ENCODE data around the gene IL10RA. TPM values are rescaled to one million over a fixed set of nuclear protein-coding genes. Genes with fewer than 3 reads are reported as not detected.

IL10RA gene
- total and polyA plus RNA-seq, 2 experiments from 2014 or later, result 0.10 TPM; not detected in 1

DNA sequence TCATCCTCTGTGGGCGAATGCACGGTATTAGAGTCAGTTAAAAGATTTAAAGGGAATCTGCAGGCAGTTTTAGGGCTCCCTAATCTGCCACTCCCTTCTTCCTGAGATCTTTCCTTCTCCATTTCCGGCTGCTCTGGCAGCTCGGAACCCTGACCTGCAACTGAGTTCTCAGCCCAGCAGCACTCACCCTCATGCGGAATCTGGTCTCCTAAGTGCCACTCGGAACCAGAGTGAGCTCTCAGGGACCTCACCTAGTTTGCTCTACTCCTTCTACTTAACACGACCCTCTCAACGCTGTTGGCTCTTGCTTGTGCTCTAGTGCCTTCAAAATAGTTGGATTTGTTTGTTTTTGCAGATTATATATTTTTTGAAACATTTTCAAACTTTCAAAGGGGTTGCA, 19.3 kb upstream of the IL10RA start:
- H3K9me2 ChIP-seq (ENCODE audit: insufficient read depth), result 0 out of 2 replicates have a peak, but pooled peaks cover 2% of the 10 kb centered on the region
- H2AFZ ChIP-seq, result no peak overlapping the region
- no peaks in the 10 kb centered on the region for H3K36me3 Mint-ChIP-seq (ENCODE audit: low read depth)
- no peak overlapping the region for H3K27ac Mint-ChIP-seq
- no peaks in the 10 kb centered on the region for H3K4me1 ChIP-seq (ENCODE audit: insufficient read depth)
- no peak overlapping the region for H3K27ac ChIP-seq (ENCODE audit: low read depth)
- H4K20me1 ChIP-seq (replicated peaks; ENCODE audit: insufficient read depth), result no peaks in the 10 kb centered on the region
- H3K4me1 Mint-ChIP-seq, result no peaks in the 10 kb centered on the region
- ATAC-seq (no peak), DNase-seq (ENCODE audit: low spot score) (no peak)
- no peaks in the 10 kb centered on the region for H3F3A ChIP-seq (replicated peaks; ENCODE audit: low read depth)
- no peak overlapping the region for H3K4me3 ChIP-seq
- H3K27me3 Mint-ChIP-seq (ENCODE audit: insufficient read depth, low read depth, poor library complexity), result no peaks in the 10 kb centered on the region
- H3K4me3 Mint-ChIP-seq, result no peak overlapping the region
- H3K4me2 ChIP-seq, result no peak overlapping the region
- H3K9me3 Mint-ChIP-seq, result no peaks in the 10 kb centered on the region
- H3K27me3 ChIP-seq (ENCODE audit: insufficient read depth), result no peaks in the 10 kb centered on the region
- TF ChIP-seq, protein P1, sequence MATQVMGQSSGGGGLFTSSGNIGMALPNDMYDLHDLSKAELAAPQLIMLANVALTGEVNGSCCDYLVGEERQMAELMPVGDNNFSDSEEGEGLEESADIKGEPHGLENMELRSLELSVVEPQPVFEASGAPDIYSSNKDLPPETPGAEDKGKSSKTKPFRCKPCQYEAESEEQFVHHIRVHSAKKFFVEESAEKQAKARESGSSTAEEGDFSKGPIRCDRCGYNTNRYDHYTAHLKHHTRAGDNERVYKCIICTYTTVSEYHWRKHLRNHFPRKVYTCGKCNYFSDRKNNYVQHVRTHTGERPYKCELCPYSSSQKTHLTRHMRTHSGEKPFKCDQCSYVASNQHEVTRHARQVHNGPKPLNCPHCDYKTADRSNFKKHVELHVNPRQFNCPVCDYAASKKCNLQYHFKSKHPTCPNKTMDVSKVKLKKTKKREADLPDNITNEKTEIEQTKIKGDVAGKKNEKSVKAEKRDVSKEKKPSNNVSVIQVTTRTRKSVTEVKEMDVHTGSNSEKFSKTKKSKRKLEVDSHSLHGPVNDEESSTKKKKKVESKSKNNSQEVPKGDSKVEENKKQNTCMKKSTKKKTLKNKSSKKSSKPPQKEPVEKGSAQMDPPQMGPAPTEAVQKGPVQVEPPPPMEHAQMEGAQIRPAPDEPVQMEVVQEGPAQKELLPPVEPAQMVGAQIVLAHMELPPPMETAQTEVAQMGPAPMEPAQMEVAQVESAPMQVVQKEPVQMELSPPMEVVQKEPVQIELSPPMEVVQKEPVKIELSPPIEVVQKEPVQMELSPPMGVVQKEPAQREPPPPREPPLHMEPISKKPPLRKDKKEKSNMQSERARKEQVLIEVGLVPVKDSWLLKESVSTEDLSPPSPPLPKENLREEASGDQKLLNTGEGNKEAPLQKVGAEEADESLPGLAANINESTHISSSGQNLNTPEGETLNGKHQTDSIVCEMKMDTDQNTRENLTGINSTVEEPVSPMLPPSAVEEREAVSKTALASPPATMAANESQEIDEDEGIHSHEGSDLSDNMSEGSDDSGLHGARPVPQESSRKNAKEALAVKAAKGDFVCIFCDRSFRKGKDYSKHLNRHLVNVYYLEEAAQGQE (IDR thresholded peaks at IDR 0.05; ENCODE audit: unreplicated experiment), result no peak
- TF ChIP-seq ZNF331 (CRISPR knock-in tag; IDR thresholded peaks at IDR 0.05; ENCODE audit: low read depth) (no peak), NANOG (IDR thresholded peaks at IDR 0.05; ENCODE audit: borderline replicate concordance) (no peak), EZH2 (IDR thresholded peaks at IDR 0.05; ENCODE audit: low read depth, unreplicated experiment) (no peak), ZNF114 (CRISPR knock-in tag; IDR thresholded peaks at IDR 0.05) (no peak), POLR2AphosphoS5 (IDR thresholded peaks at IDR 0.05; ENCODE audit: low read depth) (no peak), CREB1 (CRISPR knock-in tag; IDR thresholded peaks at IDR 0.05; ENCODE audit: low read depth) (no peak), STAT1 (IDR thresholded peaks at IDR 0.05; ENCODE audit: unreplicated experiment) (no peak), JUNB (IDR thresholded peaks at IDR 0.05; ENCODE audit: unreplicated experiment) (no peak), EZH2phosphoT487 (IDR thresholded peaks at IDR 0.05; ENCODE audit: unreplicated experiment) (no peak)
- TF ChIP-seq, protein P2, sequence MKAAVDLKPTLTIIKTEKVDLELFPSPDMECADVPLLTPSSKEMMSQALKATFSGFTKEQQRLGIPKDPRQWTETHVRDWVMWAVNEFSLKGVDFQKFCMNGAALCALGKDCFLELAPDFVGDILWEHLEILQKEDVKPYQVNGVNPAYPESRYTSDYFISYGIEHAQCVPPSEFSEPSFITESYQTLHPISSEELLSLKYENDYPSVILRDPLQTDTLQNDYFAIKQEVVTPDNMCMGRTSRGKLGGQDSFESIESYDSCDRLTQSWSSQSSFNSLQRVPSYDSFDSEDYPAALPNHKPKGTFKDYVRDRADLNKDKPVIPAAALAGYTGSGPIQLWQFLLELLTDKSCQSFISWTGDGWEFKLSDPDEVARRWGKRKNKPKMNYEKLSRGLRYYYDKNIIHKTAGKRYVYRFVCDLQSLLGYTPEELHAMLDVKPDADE (IDR thresholded peaks at IDR 0.05), result no peak
- TF ChIP-seq, protein P3, sequence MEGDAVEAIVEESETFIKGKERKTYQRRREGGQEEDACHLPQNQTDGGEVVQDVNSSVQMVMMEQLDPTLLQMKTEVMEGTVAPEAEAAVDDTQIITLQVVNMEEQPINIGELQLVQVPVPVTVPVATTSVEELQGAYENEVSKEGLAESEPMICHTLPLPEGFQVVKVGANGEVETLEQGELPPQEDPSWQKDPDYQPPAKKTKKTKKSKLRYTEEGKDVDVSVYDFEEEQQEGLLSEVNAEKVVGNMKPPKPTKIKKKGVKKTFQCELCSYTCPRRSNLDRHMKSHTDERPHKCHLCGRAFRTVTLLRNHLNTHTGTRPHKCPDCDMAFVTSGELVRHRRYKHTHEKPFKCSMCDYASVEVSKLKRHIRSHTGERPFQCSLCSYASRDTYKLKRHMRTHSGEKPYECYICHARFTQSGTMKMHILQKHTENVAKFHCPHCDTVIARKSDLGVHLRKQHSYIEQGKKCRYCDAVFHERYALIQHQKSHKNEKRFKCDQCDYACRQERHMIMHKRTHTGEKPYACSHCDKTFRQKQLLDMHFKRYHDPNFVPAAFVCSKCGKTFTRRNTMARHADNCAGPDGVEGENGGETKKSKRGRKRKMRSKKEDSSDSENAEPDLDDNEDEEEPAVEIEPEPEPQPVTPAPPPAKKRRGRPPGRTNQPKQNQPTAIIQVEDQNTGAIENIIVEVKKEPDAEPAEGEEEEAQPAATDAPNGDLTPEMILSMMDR (conservative IDR thresholded peaks at IDR 0.05; ENCODE audit: low read depth in 2 of 2), result no peak
- TF ChIP-seq, protein P4, sequence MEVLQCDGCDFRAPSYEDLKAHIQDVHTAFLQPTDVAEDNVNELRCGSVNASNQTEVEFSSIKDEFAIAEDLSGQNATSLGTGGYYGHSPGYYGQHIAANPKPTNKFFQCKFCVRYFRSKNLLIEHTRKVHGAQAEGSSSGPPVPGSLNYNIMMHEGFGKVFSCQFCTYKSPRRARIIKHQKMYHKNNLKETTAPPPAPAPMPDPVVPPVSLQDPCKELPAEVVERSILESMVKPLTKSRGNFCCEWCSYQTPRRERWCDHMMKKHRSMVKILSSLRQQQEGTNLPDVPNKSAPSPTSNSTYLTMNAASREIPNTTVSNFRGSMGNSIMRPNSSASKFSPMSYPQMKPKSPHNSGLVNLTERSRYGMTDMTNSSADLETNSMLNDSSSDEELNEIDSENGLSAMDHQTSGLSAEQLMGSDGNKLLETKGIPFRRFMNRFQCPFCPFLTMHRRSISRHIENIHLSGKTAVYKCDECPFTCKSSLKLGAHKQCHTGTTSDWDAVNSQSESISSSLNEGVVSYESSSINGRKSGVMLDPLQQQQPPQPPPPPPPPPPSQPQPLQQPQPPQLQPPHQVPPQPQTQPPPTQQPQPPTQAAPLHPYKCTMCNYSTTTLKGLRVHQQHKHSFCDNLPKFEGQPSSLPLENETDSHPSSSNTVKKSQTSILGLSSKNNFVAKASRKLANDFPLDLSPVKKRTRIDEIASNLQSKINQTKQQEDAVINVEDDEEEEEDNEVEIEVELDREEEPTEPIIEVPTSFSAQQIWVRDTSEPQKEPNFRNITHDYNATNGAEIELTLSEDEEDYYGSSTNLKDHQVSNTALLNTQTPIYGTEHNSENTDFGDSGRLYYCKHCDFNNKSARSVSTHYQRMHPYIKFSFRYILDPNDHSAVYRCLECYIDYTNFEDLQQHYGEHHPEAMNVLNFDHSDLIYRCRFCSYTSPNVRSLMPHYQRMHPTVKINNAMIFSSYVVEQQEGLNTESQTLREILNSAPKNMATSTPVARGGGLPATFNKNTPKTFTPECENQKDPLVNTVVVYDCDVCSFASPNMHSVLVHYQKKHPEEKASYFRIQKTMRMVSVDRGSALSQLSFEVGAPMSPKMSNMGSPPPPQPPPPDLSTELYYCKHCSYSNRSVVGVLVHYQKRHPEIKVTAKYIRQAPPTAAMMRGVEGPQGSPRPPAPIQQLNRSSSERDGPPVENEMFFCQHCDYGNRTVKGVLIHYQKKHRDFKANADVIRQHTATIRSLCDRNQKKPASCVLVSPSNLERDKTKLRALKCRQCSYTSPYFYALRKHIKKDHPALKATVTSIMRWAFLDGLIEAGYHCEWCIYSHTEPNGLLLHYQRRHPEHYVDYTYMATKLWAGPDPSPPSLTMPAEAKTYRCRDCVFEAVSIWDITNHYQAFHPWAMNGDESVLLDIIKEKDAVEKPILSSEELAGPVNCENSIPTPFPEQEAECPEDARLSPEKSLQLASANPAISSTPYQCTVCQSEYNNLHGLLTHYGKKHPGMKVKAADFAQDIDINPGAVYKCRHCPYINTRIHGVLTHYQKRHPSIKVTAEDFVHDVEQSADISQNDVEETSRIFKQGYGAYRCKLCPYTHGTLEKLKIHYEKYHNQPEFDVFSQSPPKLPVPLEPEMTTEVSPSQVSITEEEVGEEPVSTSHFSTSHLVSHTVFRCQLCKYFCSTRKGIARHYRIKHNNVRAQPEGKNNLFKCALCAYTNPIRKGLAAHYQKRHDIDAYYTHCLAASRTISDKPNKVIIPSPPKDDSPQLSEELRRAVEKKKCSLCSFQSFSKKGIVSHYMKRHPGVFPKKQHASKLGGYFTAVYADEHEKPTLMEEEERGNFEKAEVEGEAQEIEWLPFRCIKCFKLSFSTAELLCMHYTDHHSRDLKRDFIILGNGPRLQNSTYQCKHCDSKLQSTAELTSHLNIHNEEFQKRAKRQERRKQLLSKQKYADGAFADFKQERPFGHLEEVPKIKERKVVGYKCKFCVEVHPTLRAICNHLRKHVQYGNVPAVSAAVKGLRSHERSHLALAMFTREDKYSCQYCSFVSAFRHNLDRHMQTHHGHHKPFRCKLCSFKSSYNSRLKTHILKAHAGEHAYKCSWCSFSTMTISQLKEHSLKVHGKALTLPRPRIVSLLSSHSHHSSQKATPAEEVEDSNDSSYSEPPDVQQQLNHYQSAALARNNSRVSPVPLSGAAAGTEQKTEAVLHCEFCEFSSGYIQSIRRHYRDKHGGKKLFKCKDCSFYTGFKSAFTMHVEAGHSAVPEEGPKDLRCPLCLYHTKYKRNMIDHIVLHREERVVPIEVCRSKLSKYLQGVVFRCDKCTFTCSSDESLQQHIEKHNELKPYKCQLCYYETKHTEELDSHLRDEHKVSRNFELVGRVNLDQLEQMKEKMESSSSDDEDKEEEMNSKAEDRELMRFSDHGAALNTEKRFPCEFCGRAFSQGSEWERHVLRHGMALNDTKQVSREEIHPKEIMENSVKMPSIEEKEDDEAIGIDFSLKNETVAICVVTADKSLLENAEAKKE (CRISPR knock-in tag; IDR thresholded peaks at IDR 0.05), result no peak
- no peaks in the 10 kb centered on the region for H3K79me2 ChIP-seq (replicated peaks; ENCODE audit: insufficient read depth)
- no peaks in the 10 kb centered on the region for H3K36me3 ChIP-seq (ENCODE audit: insufficient read depth)
